ENCODE data around the gene EBF3. TPM values are rescaled to one million over a fixed set of nuclear protein-coding genes. Genes with fewer than 3 reads are reported as not detected.

Gene EBF3
- polyA plus RNA-seq, 2 donors = 0.57 to 0.58 TPM

DNA sequence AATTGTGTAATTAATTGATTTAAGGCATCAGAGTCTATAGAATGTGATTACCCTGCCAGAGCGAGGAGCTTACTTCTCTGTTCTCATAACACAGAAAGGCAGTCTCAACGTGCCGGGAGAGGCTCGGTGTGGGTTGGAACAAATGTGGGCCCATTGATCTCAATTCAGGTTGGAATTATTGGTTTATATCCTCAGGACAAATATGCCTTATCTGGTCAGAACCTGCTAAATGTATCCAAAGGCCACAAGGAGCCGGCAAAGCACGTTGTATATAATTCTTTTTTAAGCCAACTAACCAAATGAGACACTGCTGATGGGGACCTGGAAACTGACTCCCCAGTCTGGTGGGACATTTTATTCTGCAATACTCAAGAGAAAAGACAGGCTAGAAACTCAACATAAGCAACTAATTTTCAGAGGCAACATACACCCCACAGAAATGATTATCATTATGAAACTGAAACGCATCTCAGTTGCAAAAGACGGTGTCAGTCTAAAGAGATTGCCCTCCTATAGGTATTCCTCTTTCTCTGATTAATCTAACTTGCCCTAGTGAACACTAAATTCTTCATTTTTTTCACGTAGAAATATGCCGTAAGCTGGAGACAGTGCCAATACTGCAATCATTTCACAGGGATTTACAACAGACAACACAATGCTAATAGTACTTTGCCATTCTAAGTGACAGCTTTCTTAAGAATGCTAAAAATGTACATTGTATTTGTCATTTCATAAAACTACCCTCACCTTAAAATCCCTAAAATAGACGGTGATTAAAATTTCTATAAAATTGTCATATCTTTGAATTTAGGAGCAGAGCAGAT is 9.4 kb downstream of the EBF3 start:
- WGBS, 2 donors = 72 to 76% methylated on average over 11 of the region's 11 CpGs
- Histone ChIP-seq H3K27ac (ENCODE audit: low read depth in 2 of 2, low read length in 1 of 2) (no peak overlapping the region), H3K4me1 (ENCODE audit: control insufficient read depth in 2 of 2, insufficient read depth in 2 of 2, low read length in 1 of 2) (peaks cover 5 to 7% of the 10 kb centered on the region in 2 donors), H3K4me3 (ENCODE audit: low read depth in 1 of 2, low read length in 2 of 2) (no peak overlapping the region), H3K9me3 (ENCODE audit: control insufficient read depth in 2 of 2, insufficient read depth in 1 of 2, low read depth in 1 of 2, low read length in 1 of 2) (peaks cover 0 to 4% of the 10 kb centered on the region in 2 donors), H3K36me3 (ENCODE audit: control insufficient read depth in 2 of 2, insufficient read depth in 2 of 2, low read length in 1 of 2) (no peaks in the 10 kb centered on the region), H3K27me3 (ENCODE audit: control insufficient read depth in 1 of 2, insufficient read depth in 2 of 2, low read length in 2 of 2) (peaks cover 10 to 24% of the 10 kb centered on the region in 2 donors)

DNA sequence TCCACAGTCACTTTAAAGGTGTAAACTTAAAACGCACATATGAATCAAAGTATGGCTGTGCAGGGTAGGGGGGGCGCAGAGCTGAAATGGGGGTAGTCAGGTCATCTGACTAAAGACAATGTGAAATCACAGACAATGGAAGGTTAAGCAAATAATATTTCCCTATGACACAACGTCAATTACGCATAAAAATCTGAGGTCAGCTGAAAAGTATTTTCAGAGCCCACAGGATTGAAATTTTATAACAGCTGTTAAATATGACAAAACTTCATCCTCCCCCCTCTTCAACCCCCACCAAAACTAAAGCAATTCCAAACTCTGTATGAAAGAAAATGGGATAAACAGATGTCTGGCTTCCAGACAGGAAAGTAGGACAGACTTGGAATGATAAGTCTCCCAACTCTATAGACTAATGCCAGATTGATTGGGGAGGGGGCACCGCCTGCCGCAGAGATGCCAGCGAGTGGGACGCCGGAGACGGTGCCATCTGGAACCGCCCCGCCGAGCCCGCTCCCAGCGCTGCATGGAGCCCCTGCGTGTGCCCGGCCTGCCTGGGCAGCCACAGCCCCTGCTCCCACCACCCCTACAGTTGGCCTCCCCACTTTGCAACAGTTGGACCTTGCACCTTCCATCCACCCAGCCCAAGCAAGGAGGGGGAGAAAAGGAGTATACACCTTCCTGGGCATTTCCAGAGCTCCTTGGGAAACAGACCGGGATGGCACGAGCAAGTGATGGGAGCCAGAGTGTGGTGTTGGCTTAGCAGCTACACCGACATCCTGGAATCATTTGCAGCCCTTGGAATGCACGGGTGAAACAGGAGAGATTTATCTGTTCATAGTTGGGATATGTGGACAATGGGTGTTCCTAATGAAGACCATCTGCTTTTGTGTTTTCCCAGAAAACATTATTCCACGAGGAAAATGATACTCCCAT is 10.7 kb downstream of the EBF3 start:
- WGBS, 2 donors = 75 to 80% methylated on average over 22 of the region's 22 CpGs
- Histone ChIP-seq H3K4me3 (ENCODE audit: low read depth in 1 of 2, low read length in 2 of 2) (no peak overlapping the region), H3K27me3 (ENCODE audit: control insufficient read depth in 1 of 2, insufficient read depth in 2 of 2, low read length in 2 of 2) (peaks cover 10 to 12% of the 10 kb centered on the region in 2 donors), H3K27ac (ENCODE audit: low read depth in 2 of 2, low read length in 1 of 2) (peak overlapping the region in 1 of 2 donors; percentile 2), H3K36me3 (ENCODE audit: control insufficient read depth in 2 of 2, insufficient read depth in 2 of 2, low read length in 1 of 2) (no peaks in the 10 kb centered on the region), H3K9me3 (ENCODE audit: control insufficient read depth in 2 of 2, insufficient read depth in 1 of 2, low read depth in 1 of 2, low read length in 1 of 2) (peaks cover 0 to 4% of the 10 kb centered on the region in 2 donors), H3K4me1 (ENCODE audit: control insufficient read depth in 2 of 2, insufficient read depth in 2 of 2, low read length in 1 of 2) (peaks cover 0 to 2% of the 10 kb centered on the region in 2 donors)

DNA sequence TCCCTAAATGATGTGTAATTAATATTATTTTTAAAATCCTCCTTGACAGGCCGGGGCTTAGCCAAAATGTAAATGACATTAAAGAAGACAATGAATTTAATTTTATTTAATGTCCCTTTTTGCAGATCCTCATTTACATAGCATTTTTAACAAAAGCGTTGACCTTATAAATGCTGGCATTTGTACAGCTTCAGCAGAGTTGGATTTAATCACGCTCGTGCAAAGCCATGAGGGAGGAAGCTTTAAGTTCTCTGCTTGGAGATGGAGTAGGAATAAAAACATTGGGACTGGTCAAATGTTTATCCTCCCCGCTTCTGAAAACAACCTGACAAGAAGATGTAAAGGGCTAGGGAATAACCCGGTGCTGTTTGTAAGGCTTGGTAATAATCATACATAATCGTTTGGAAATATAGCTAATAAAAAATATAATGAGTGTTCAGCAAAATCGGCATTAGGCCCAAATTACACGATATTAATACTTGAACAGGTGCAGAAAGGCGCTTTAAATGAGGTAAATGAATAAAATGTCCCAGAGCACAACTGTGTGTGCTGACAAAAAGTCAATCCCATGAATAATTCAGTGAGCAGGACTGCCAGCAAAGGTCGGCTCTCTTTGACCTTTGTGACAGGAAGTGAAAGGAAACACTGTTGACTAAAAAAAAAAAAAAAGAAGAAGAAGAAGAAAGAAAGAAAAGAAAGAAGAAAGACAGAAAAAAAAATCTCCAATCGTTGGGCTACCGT is 11.5 kb downstream of the EBF3 start:
- no peaks in the 10 kb centered on the region for H3K36me3 ChIP-seq (ENCODE audit: control insufficient read depth in 2 of 2, insufficient read depth in 2 of 2, low read length in 1 of 2)
- no peak overlapping the region for H3K4me3 ChIP-seq (ENCODE audit: low read depth in 1 of 2, low read length in 2 of 2)
- WGBS, 2 donors = 72 to 79% methylated on average over 13 of the region's 13 CpGs
- H3K27me3 ChIP-seq (ENCODE audit: control insufficient read depth in 1 of 2, insufficient read depth in 2 of 2, low read length in 2 of 2) = peaks cover 6 to 10% of the 10 kb centered on the region in 2 donors
- H3K9me3 ChIP-seq (ENCODE audit: control insufficient read depth in 2 of 2, insufficient read depth in 1 of 2, low read depth in 1 of 2, low read length in 1 of 2) = peaks cover 0 to 4% of the 10 kb centered on the region in 2 donors
- H3K4me1 ChIP-seq (ENCODE audit: control insufficient read depth in 2 of 2, insufficient read depth in 2 of 2, low read length in 1 of 2) = peaks cover 0 to 2% of the 10 kb centered on the region in 2 donors
- no peak overlapping the region for H3K27ac ChIP-seq (ENCODE audit: low read depth in 2 of 2, low read length in 1 of 2)

DNA sequence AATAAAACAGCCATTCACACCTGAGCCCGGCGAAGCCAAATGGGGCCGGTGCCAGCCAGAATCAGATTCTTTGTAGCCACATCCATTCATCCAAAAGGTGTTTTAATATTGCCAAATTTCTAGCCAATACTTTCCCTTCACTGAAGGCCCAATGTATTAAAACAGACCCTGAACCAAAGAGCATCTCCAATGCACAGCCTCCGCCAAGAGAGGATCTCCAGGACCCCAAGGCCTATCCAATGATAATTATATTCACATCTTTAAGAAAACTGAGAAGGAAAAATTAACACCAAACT is 12.2 kb downstream of the EBF3 start:
- Histone ChIP-seq H3K4me1 (ENCODE audit: control insufficient read depth in 2 of 2, insufficient read depth in 2 of 2, low read length in 1 of 2) (peaks cover 0 to 2% of the 10 kb centered on the region in 2 donors), H3K36me3 (ENCODE audit: control insufficient read depth in 2 of 2, insufficient read depth in 2 of 2, low read length in 1 of 2) (no peaks in the 10 kb centered on the region), H3K4me3 (ENCODE audit: low read depth in 1 of 2, low read length in 2 of 2) (no peak overlapping the region), H3K27me3 (ENCODE audit: control insufficient read depth in 1 of 2, insufficient read depth in 2 of 2, low read length in 2 of 2) (peaks cover 6% of the 10 kb centered on the region in 2 donors), H3K9me3 (ENCODE audit: control insufficient read depth in 2 of 2, insufficient read depth in 1 of 2, low read depth in 1 of 2, low read length in 1 of 2) (peaks cover 0 to 4% of the 10 kb centered on the region in 2 donors), H3K27ac (ENCODE audit: low read depth in 2 of 2, low read length in 1 of 2) (no peak overlapping the region)
- WGBS, 2 donors = 87 to 91% methylated on average over 4 of the region's 4 CpGs

DNA sequence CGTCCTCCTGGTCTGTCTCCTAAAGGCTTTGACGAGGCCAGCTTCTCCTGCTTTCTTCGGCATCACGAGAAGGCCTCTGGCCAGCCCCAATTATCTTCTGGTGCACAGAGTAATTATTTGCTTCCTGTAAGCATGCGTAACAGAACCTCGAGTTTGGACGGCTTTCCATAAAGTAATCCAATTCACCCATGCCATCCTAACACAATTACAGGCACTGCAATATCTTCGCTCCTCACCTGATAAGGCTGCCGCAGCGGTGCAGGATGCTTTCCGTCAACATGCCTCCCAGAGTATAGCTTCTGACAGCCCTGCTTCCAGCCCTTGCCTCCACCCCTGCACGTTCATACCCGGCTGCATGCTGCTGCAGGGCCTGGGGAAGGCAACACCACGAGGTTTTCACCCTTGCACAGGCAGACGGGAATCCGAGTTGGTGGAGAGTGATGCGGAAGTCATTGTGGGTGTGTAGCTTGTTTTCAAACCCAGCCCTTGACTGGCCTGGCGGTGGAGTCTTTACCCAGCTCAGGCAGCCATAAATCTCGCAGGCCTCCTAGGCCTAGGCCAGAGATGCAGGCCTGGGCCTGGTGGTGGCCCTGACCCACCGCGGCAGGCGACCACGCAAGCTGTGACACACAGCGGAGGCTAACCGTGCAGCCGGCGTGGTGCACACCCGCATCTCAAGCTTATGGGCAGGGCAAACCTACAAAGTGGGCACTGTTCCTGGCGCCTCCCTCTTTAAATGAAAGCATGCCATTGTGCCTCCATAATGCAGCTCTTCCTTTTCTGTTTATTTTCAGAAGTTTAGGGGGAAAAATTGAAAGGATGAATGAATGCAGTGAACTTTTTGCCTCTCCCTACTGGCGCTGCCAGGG is 12.7 kb downstream of the EBF3 start:
- H3K27ac ChIP-seq (ENCODE audit: low read depth in 2 of 2, low read length in 1 of 2) = no peak overlapping the region
- H3K36me3 ChIP-seq (ENCODE audit: control insufficient read depth in 2 of 2, insufficient read depth in 2 of 2, low read length in 1 of 2) = no peaks in the 10 kb centered on the region
- 85% methylated on average over 30 of the region's 30 CpGs for WGBS, 2 donors
- H3K9me3 ChIP-seq (ENCODE audit: control insufficient read depth in 2 of 2, insufficient read depth in 1 of 2, low read depth in 1 of 2, low read length in 1 of 2) = peaks cover 0 to 4% of the 10 kb centered on the region in 2 donors
- peaks cover 0 to 2% of the 10 kb centered on the region in 2 donors for H3K4me1 ChIP-seq (ENCODE audit: control insufficient read depth in 2 of 2, insufficient read depth in 2 of 2, low read length in 1 of 2)
- peaks cover 6% of the 10 kb centered on the region in 2 donors for H3K27me3 ChIP-seq (ENCODE audit: control insufficient read depth in 1 of 2, insufficient read depth in 2 of 2, low read length in 2 of 2)
- H3K4me3 ChIP-seq (ENCODE audit: low read depth in 1 of 2, low read length in 2 of 2) = no peak overlapping the region

DNA sequence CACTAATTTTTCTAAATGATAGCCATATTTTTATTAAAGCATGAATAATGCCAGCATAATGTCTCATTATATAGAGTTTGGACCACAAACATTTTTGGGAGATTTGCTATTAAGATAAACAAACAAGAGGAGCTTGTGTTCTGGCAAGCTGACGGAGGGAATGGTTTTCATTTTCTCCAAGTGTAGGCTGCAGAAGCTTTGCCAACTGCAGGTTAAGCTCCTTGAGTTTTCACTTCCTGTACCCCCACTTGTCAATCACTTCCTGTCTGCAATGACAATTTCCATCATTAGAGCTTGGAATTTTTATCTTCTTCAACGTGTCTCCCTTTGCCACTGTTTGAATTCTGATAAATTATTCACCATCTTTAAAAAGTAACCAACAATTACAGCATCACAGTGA is 13.4 kb downstream of the EBF3 start:
- Histone ChIP-seq H3K9me3 (ENCODE audit: control insufficient read depth in 2 of 2, insufficient read depth in 1 of 2, low read depth in 1 of 2, low read length in 1 of 2) (peaks cover 0 to 4% of the 10 kb centered on the region in 2 donors), H3K27ac (ENCODE audit: low read depth in 2 of 2, low read length in 1 of 2) (no peak overlapping the region), H3K4me3 (ENCODE audit: low read depth in 1 of 2, low read length in 2 of 2) (no peak overlapping the region), H3K27me3 (ENCODE audit: control insufficient read depth in 1 of 2, insufficient read depth in 2 of 2, low read length in 2 of 2) (peaks cover 3 to 6% of the 10 kb centered on the region in 2 donors), H3K36me3 (ENCODE audit: control insufficient read depth in 2 of 2, insufficient read depth in 2 of 2, low read length in 1 of 2) (no peaks in the 10 kb centered on the region), H3K4me1 (ENCODE audit: control insufficient read depth in 2 of 2, insufficient read depth in 2 of 2, low read length in 1 of 2) (peaks cover 0 to 2% of the 10 kb centered on the region in 2 donors)
- 70 to 77% methylated on average over 2 of the region's 2 CpGs for WGBS, 2 donors

DNA sequence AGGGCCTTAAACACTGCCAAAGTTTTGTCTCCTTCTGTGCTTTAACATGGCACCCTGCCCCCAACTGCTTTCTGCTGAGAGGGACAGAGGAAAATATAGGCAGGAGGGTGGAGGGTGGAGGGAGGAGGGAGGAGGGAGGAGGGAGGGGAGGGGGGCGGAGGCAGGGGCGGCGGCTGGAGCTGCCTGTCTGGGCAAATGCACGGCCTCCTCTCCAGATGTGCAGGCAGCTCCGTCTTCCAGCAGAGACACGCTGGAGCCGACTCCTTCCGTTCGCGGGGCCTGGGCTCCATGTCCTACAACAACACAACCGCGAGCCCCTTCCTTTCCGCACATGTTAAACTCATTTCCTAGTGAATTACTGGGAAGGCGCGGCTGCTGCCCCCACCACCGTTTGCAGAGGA is 14.2 kb downstream of the EBF3 start:
- WGBS, 2 donors = 11 to 15% methylated on average over 15 of the region's 16 CpGs
- H3K4me3 ChIP-seq (ENCODE audit: low read depth in 1 of 2, low read length in 2 of 2) = no peak overlapping the region
- H3K9me3 ChIP-seq (ENCODE audit: control insufficient read depth in 2 of 2, insufficient read depth in 1 of 2, low read depth in 1 of 2, low read length in 1 of 2) = peaks cover 0 to 4% of the 10 kb centered on the region in 2 donors
- no peaks in the 10 kb centered on the region for H3K36me3 ChIP-seq (ENCODE audit: control insufficient read depth in 2 of 2, insufficient read depth in 2 of 2, low read length in 1 of 2)
- H3K27ac ChIP-seq (ENCODE audit: low read depth in 2 of 2, low read length in 1 of 2) = no peak overlapping the region
- H3K27me3 ChIP-seq (ENCODE audit: control insufficient read depth in 1 of 2, insufficient read depth in 2 of 2, low read length in 2 of 2) = peaks cover 3 to 6% of the 10 kb centered on the region in 2 donors
- H3K4me1 ChIP-seq (ENCODE audit: control insufficient read depth in 2 of 2, insufficient read depth in 2 of 2, low read length in 1 of 2) = peaks cover 0 to 2% of the 10 kb centered on the region in 2 donors

DNA sequence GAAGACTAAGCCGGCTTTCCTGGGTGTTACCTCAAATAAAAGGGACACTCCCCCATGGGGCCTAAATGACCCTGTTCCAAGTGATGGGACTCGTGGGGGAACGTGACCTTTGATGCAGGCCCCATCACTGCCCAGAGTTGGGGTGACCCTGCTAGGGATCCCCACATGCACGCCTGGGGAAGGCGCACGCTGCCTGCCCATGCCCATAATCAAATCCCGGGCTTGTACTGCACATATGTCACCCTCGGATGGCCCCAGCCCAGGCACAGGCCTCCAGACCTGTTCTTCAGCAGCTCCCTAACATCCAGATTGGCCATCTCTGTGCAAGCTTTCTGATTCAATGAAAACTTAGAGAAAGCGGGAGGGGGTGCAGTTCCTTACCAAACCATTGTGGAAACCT is 14.7 kb downstream of the EBF3 start:
- Histone ChIP-seq H3K27ac (ENCODE audit: low read depth in 2 of 2, low read length in 1 of 2) (no peak overlapping the region), H3K4me3 (ENCODE audit: low read depth in 1 of 2, low read length in 2 of 2) (no peak overlapping the region), H3K36me3 (ENCODE audit: control insufficient read depth in 2 of 2, insufficient read depth in 2 of 2, low read length in 1 of 2) (no peaks in the 10 kb centered on the region), H3K9me3 (ENCODE audit: control insufficient read depth in 2 of 2, insufficient read depth in 1 of 2, low read depth in 1 of 2, low read length in 1 of 2) (peaks cover 0 to 4% of the 10 kb centered on the region in 2 donors), H3K4me1 (ENCODE audit: control insufficient read depth in 2 of 2, insufficient read depth in 2 of 2, low read length in 1 of 2) (peaks cover 0 to 2% of the 10 kb centered on the region in 2 donors), H3K27me3 (ENCODE audit: control insufficient read depth in 1 of 2, insufficient read depth in 2 of 2, low read length in 2 of 2) (peaks cover 2 to 3% of the 10 kb centered on the region in 2 donors)
- WGBS, 2 donors = 83 to 84% methylated on average over 9 of the region's 9 CpGs
